Hematopoietic multipotent progenitor cell treated with erythropoietin and hydrocortisone succinate and interleukin-3 and kit ligand, for 4 days (in vitro differentiated cells): ENCODE results near the gene PTPN14.
"Not testable (repeated sequence)": the region's sequence is repeated elsewhere in the genome, so short reads cannot be mapped to it uniquely, and the experiment has no call there.

Experiments used
- DNase-seq: peaks from one replicate; pipeline ENCODE4 v3.0.0-alpha.2; 2015

PTPN14 gene

DNA sequence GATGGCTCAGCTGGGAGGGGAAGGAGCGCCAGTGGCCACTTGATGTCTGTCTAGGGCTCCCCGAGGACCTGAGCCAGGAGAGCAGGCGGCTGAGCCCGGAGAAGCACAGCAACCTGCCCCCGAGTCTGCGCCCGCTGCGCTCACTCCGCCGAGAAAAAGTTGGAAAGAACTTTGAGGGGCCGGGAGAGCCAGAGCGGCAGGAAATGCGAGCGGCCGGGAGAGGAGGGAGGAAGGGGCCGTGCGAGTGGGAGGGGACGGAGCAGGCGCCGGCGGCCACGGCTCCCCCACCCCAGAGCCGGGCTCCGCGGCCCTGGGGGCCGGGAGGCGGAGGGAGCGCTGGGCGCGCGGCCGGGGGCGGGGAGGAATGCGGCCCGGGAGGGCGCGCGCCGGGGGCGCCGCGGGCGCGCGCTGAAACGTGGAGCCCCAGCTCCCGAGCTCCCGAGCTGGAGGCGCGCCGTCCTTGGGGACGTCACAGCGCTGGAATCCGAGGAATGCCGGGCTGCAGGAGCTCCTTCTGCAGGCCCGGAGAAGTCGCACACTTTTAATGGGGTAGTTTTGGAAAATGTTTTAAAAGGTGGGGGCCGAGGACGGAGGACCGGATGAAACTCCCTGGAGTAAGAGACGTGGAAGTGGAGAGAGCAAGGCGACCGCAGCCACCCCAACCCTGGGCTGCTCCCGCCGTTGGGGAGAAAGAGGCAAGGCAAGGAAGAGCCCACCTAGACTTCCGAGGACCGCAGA, at the start of gene PTPN14:
TSS of gene PTPN14 (minus strand) at position 167 of the 738 bp plus-strand sequence. CDS start 86,799 bp downstream, outside the sequence.
- DNase-seq, result peak; percentile 15

GRCh38 chr1:214593158-214593557, 41.8 kb upstream of the PTPN14 start:
- no peak for DNase-seq

DNA sequence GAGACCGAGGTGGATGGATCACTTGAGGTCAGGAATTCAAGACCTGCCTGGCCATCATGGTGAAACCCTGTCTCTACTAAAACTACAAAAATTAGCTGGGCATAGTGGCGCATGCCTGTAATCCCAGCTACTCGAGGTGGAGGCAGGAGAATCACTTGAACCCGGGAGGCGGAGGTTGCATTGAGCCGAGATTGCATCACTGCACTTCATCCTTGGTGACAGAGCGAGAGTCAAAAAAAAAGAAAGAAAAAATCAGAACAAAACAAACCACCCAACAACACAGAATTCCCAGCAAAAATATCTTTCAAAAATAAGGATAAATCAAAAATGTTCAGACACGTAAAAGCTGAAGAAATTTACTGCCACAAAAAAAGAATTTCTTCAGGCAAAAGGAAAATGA, 40.5 kb upstream of the PTPN14 start:
- not testable (repeated sequence) for DNase-seq

GRCh38 chr1:214590696-214591095, 39.3 kb upstream of the PTPN14 start:
- DNase-seq, result no peak

DNA sequence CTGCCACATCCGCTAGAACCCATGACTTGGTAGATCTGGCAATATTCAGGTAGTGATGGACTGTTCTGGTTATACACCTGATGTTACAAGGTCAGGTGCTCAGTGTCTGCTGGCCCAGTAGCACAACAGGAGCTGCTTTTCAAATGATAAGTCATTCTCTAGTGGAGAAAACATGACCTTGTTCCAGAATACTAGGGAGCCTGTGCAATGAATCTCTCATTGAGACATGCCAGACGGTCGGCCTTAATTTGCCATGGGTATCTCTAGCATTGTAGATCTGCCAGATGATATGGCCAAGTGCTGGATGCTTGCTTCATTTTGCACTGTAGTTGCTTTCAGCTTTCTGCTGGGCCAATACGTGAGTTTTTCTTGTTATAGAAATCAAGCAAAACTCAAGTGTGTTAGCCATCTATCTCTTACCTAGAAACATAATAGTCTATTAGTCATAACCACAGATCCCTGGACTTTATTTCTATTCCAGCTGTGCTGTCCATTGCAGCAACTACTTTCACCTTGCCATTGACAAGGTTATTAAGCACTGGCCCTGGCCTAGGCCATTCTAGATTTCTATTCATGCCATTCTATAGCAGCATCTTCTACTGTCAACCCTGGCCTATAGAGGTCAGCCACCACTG, 37.7 kb upstream of the PTPN14 start:
- no peak for DNase-seq

DNA sequence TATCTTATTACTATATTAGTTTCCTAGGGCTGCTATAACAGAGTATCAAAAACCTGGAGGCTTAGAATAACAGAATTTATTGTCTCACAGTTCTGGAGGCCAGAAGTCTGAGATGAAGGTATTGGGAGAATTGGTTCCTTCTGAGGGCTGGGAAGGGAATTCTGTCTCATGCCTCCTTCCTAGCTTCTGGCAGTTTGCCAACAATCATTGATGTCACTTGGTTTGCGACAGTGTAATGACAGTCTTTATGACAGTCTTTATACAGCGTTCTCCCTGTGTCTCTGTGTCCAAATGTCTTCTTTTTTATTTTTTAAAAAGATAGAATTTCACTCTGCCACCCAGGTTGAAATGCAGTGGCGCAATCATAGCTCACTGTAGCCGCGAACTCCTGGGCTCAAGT, 35.8 kb upstream of the PTPN14 start:
- no peak for DNase-seq

- no peak for DNase-seq
These were observed 35.2 kb upstream of the PTPN14 start for GRCh38 chr1:214586621-214587020.

DNA sequence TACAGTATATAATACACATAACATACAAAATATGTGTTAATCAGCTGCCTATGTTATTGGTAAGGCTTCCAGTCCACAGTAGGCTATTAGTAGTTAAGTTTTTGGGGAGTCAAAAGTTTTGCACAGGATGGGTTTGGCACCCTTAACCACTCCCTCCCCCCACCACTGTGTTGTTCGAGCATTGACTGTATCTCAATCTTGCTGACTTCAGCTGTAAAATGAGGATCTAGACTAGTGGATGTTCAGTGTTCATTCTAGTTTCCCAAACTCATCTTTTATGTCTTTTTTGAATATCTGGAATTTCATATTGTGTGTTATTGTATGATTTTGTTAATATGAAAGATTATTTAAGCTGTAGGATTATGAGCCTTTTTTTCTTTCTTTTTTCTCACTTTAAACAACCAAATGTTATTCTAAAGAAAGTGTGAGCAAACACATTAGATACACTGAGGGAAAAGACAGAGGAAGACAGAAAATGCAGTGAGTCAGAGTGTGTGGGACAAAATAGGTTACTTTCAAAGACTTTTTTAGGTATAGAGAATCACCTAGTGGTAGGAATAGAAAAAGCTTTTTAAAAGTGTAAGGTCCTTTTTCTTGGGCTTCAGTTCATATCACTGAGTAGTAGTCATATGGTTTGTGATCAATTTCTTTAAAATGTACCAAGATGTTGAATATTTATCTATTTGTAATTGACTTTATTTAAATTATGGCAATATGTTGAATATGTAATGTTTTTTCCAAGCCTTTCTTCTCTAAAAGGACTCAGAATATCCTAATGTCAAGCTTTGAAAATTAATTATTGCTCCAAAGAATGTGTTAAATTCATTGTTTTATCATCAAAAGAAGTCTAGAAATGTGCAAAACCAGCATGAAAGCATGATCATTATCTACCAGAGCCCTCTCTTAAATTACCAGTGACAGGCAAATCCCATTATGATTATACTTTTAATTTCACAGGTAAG, 33.7 kb upstream of the PTPN14 start:
- DNase-seq, result peak; percentile 59

- DNase-seq, result no peak
These were observed 32.6 kb upstream of the PTPN14 start for GRCh38 chr1:214583824-214584554.

DNA sequence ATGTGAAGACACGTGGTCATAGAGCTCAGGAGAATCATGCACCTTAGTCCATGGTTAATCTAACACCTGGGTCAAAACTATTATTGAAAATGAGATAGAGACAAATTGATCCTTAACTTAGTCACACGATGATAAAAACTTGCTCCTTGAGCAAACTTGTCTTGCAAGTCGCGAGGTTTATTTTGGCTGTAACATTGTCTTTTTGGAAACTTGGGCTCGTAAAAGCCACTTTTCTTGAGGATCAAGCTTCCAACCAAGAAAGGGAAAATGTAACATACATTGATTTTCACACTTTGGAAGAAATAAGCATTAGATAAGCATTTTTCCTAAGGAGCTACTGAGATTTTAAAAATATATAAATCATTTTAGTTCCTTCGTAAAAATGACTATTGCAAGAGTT, 31.7 kb upstream of the PTPN14 start:
- DNase-seq, result no peak

GRCh38 chr1:214582289-214582891, 31.0 kb upstream of the PTPN14 start:
- DNase-seq, result no peak

GRCh38 chr1:214581785-214582184, 30.4 kb upstream of the PTPN14 start:
- no peak for DNase-seq

DNA sequence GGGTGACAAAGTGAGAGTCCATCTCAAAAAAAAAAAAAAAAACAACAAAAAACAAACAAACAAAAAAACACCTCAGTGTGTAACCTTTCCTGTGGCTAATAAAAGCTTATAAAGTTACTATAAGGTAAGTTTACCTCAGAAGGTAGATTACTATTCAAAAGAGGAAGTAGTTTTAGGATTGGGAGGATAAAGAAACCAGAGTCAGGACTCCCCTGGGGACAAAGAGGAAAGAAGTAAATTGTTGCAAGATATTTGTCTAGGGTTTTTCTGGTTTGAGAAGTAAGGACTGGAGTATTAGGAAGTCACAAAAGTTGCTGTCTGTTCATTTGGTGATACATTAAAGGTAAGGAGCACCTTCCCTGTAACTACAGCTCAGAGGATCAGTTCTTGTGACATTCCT, 27.8 kb upstream of the PTPN14 start:
- peak; percentile 7 for DNase-seq

- not testable (repeated sequence) for DNase-seq
These were observed 24.7 kb upstream of the PTPN14 start for GRCh38 chr1:214576120-214576519.

DNA sequence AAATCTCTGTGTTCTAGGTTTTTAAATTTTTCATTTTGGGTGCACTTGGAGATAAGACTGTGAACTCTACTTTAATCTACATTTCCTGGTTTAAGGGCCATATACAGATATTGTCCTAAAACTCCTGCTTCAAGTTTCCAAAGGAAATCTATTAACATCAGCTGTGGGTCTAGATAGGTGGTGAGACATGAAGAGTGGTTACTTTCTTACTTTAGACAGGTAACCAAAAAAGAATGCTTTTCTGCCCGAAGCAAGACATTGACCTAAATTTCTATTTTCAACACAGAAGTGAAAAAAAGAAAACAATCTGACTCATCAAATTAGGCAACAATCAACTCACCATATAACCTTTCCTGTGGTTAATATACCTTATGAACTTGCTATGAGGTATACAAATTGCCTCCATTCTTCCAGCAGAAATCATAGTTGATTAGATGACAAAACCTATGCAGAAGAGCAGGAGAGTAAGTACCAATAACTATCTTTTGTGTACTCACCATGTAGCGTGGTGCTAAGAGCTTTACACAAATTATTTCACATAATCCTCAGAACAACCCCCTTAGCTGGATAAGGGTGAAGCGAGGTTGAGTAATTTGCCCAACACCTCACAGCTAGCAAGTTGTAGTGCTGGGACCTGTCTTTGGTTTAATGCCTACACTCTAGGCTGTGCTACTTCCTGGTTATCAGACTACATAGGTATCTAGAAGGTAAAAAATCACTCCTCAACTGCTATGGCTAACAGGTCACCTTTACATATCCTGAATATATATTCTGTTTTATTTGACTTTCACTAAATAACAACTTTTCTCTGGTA, 23.4 kb upstream of the PTPN14 start:
- no peak for DNase-seq

DNA sequence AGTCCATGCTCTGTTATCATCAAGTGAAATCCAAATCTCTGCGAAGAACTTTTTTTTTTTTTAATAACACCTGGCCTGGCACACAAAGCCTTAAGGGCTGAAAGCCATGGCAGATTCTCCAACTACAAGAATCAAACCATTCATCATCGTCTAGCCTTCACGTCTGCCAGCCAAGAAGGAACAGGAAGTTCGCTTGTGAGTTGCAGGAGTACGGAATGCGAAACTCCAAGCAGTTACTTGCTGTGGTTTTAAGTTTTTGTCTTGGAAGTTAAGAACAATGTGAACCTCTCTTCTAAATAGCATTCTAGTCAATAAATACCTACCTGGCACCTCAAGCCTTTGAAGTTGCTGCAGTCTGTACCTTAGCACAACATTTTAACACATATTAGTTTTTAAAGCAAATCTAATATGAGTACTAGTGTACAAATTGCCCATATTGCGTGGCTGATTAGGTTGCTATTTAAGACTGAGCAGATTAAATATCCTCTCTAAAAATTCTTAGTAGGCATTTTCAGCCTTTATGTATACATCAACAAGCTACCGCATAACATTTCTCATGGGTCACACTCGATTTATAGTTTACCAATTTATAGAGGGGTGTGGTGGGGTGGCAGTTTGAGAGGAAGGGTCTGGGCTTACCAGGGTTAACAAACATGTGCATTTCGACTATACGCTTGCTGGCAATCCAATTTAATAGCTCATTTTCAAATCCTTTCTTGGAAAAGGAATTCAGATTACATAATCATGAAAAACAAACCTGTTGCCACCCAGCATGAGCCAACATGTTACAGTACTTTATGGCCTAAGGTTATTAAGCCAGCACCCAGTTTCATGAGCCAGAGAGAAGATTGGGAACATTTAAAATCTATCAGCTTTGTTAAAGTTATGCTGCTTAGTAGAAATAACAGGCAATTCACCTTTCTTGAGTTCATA, 22.2 kb upstream of the PTPN14 start:
- DNase-seq, result no peak

DNA sequence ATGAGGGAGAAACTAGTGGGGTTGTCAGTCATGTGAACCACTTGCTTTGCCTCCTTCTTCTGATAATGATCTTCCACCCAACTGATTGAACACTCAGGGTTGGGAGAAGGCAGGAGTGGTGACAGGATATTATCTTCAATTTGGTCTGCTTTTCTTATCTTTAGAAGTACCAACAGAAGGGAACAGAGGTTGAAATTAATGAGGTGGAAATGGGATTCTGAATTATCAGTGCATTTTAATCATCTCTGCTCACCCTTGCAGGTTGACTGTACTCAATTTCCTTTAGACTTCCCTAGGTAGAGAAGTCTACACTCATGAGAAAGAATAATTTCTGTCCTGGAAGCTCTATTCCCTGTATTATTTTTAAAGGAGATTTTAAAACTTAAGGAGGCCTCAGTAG, 19.9 kb upstream of the PTPN14 start:
- DNase-seq, result no peak

DNA sequence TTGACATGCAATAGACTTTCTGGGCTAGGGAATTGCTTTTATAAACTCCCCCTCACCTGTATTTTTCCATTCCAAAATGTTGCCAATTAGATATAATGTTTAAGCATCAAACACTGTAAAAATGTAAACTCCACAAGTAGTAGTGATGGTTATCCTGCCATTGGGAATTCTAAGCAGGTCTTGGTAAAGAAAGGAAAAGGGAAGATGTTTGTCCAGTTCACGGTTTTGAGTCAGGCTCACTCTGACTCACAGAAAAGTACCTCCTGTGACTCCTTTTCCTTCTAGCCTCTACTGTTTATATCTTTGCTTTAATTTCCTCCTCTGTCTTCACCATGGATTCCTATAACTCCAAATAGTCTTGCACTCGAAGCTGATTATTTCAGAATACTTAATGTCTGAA, 19.0 kb upstream of the PTPN14 start:
- DNase-seq, result no peak

DNA sequence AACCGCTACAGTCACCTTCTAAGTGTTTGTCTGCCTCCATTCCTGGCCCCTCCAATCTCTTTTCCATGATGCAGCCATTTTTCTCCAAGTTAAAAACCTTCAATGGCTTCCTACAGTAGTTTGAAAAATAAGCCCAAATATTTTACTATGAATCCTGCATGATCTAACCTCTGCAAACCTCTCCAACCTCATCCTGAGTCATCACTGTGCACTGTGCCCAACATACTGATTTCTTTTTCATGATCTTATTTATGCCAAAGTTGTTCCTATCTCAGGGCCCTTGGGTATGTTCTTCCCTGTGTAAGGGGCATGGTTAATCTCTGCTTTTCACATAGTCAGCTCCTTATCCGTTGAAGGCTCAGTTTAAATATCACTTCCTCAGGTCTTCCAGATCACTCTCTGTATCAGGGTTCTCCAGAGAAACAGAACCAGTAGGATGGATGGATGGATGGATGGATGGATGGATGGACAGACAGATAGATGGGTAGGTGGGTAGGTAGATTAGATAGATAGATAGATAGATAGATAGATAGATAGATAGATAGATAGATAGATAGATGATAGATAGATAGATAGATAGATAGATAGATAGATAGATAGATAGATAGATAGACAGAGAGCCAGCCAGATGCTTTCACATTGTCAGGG, 18.1 kb upstream of the PTPN14 start:
- no peak for DNase-seq

DNA sequence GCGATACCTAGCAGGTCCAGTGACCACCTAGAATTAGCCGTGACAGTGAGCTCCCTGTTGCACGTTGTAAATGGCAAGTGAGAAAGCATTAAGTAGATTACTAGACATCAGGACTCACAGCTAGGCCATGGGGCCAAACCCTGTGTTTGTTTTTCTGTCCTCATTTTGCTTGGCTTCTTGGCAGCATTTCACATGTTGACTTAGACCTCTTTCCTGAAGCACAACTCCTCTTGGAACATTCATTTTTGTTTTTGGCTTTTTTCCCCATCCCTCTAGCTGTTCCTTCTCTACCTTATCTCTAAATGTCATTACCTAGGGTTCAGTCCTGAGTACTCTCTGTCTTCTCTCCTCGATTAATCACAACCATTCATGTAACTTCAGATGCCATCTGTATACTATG, 16.9 kb upstream of the PTPN14 start:
- no peak for DNase-seq
